ENCODE data around the gene COASY.

DNA sequence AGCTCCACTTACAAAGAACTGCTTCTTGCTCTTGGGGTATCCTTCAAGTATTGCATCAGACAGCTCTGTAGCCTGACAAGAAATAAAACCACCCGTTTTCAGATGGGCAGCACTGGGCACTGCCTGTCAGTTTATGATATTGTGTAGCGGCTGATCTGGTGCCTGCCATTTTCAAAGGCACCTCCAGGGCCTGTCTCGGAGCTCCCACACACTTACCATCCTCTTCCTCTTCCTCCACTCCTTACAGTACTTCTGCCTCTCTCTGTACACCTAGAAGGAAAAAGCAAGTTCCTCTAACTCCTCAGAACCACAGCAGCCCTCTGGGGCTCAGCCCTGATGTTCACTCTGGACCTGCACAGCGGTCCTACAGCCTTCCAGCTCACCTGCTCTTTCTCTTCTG is 11.1 kb downstream of the COASY start:
- TF ChIP-seq, protein P1, sequence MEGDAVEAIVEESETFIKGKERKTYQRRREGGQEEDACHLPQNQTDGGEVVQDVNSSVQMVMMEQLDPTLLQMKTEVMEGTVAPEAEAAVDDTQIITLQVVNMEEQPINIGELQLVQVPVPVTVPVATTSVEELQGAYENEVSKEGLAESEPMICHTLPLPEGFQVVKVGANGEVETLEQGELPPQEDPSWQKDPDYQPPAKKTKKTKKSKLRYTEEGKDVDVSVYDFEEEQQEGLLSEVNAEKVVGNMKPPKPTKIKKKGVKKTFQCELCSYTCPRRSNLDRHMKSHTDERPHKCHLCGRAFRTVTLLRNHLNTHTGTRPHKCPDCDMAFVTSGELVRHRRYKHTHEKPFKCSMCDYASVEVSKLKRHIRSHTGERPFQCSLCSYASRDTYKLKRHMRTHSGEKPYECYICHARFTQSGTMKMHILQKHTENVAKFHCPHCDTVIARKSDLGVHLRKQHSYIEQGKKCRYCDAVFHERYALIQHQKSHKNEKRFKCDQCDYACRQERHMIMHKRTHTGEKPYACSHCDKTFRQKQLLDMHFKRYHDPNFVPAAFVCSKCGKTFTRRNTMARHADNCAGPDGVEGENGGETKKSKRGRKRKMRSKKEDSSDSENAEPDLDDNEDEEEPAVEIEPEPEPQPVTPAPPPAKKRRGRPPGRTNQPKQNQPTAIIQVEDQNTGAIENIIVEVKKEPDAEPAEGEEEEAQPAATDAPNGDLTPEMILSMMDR (conservative IDR thresholded peaks at IDR 0.05; ENCODE audit: low read length): no peak
- TF ChIP-seq EZH2phosphoT487 (IDR thresholded peaks at IDR 0.05; ENCODE audit: borderline replicate concordance, low read depth, low read length): no peak
